Measurements from ENCODE around the gene TMCC2. TPM values are rescaled to one million over a fixed set of nuclear protein-coding genes. Genes with fewer than 3 reads are reported as not detected.

Gene TMCC2
- total and polyA plus RNA-seq, 2 of the 8 experiments (the other 6 are each of a cell fraction or from before 2014, with no cell fraction given): 6.7 to 6.8 TPM

GRCh38 chr1:205244384-205244783, 16.6 kb downstream of the TMCC2 start:
- Histone ChIP-seq H3K18ac (ENCODE audit: extremely low read depth, low read length) (no peak overlapping the region), H3K9me3 (ENCODE audit: insufficient read depth in 2 of 2, low read depth in 1 of 2, low read length in 1 of 2) (no peaks in the 10 kb centered on the region), H3K4me1 (replicated peaks in 1 of 4; ENCODE audit: control insufficient read depth in 3 of 4, insufficient read depth in 4 of 4, low read length in 3 of 4) (peaks cover 0 to 4% (median 0%) of the 10 kb centered on the region in 4 experiments; a peak in 4 of 7 replicates), H2AK5ac (ENCODE audit: low read depth, low read length) (no peak overlapping the region), H3K4ac (replicated peaks; ENCODE audit: insufficient read length, low read depth, low read length) (no peak overlapping the region), H2BK120ac (replicated peaks; ENCODE audit: low read depth, low read length) (no peak overlapping the region), H3K9ac (replicated peaks in 1 of 4; ENCODE audit: extremely low read depth in 1 of 4, low read depth in 3 of 4, low read length in 3 of 4) (no peak overlapping the region), H3K14ac (ENCODE audit: insufficient read length) (no peak overlapping the region), H2BK12ac (ENCODE audit: low read depth, low read length) (no peak overlapping the region), H4K91ac (replicated peaks; ENCODE audit: insufficient read length, low read length) (no peak overlapping the region), H2BK20ac (ENCODE audit: low read length) (no peak overlapping the region), H2BK15ac (ENCODE audit: low read length) (no peak overlapping the region), H2AFZ (ENCODE audit: low read length) (no peak overlapping the region), H3K23ac (ENCODE audit: insufficient read length) (no peak overlapping the region), H3K27me3 (replicated peaks in 1 of 4; ENCODE audit: control insufficient read depth in 3 of 4, extremely low read depth in 1 of 4, insufficient read depth in 3 of 4, low read length in 3 of 4) (no peaks in the 10 kb centered on the region), H3K27ac (ENCODE audit: low read depth, low read length) (no peak overlapping the region), H2BK5ac (ENCODE audit: low read depth, low read length) (no peak overlapping the region), H3K23me2 (ENCODE audit: low read depth, low read length) (no peaks in the 10 kb centered on the region), H4K8ac (ENCODE audit: extremely low read depth, insufficient read depth, low read length) (no peak overlapping the region), H3K4me2 (ENCODE audit: insufficient read depth in 1 of 2, low read depth in 2 of 2, low read length in 2 of 2) (no peak overlapping the region), H3K56ac (replicated peaks; ENCODE audit: insufficient read length, low read depth, low read length) (no peak overlapping the region), H4K20me1 (replicated peaks in 1 of 2; ENCODE audit: control insufficient read depth in 1 of 2, insufficient read depth in 2 of 2, low read length in 2 of 2) (peaks cover 0 to 1% of the 10 kb centered on the region in 2 experiments), H3K79me1 (ENCODE audit: low read depth, low read length) (no peaks in the 10 kb centered on the region; the same call in 1 of the 2 replicates), H3K4me3 (ENCODE audit: extremely low read depth in 1 of 4, insufficient read depth in 2 of 4, low read depth in 3 of 4, low read length in 4 of 4) (no peak overlapping the region), H3K79me2 (ENCODE audit: control insufficient read depth in 1 of 2, insufficient read depth in 2 of 2, low read length in 2 of 2) (no peaks in the 10 kb centered on the region), H4K5ac (ENCODE audit: insufficient read length, low read depth, low read length) (no peak overlapping the region), H3K36me3 (ENCODE audit: control insufficient read depth in 2 of 4, insufficient read depth in 4 of 4, low read length in 3 of 4) (peaks cover 0 to 5% (median 2%) of the 10 kb centered on the region in 4 experiments; a peak in 3 of 8 replicates)
- POLR2A ChIA-PET (ENCODE audit: partially characterized antibody): interaction anchor here (1.3 to 4.2 kb wide), 3 partner anchors 7 to 54 kb away, joined by 3 to 11 read pairs (median 5); partner anchors contain the start of gene TMCC2
- CTCF ChIA-PET (ENCODE audit: partially characterized antibody): interaction anchor here (0.6 to 40.8 kb wide), 4 partner anchors 1 to 437 kb away, joined by 3 to 1035 read pairs (median 519); partner anchors contain the start of gene TMCC2
- DNase-seq (ENCODE audit: low read depth in 1 of 2, low spot score in 2 of 2): no peak
- FAIRE-seq: no peak
- 84% methylated on average over 4 of the region's 4 CpGs; no CpG with 5 or more reads in 1 of the 2 experiments for WGBS, 2 experiments (ENCODE audit: extremely low coverage in 1 of 2, insufficient coverage in 1 of 2, insufficient read length in 1 of 2, insufficient replicate concordance in 2 of 2, low coverage in 1 of 2, low lambda C conversion rate in 2 of 2, missing lambda C conversion rate in 1 of 2)
- no peak for TF ChIP-seq NANOG (IDR thresholded peaks at IDR 0.05; ENCODE audit: insufficient read depth, low read depth, low read length, poor library complexity, severe bottlenecking)
- no peak for TF ChIP-seq TBP (IDR thresholded peaks at IDR 0.05; ENCODE audit: low read depth, low read length)
- TF ChIP-seq BACH1 (IDR thresholded peaks at IDR 0.05; ENCODE audit: low read length): no peak
- no peak for TF ChIP-seq TAF7 (optimal IDR thresholded peaks at IDR 0.05; ENCODE audit: borderline replicate concordance, low read depth, low read length)
- no peak for TF ChIP-seq CEBPB (IDR thresholded peaks at IDR 0.05; ENCODE audit: low read depth, low read length)
- TF ChIP-seq HDAC6 (IDR thresholded peaks at IDR 0.05; ENCODE audit: low read depth, low read length): no peak
- TF ChIP-seq PHF8 (conservative IDR thresholded peaks at IDR 0.05; ENCODE audit: low read depth, low read length): no peak
- TF ChIP-seq BRCA1 (IDR thresholded peaks at IDR 0.05; ENCODE audit: low read depth, low read length): no peak
- TF ChIP-seq CHD2 (IDR thresholded peaks at IDR 0.05; ENCODE audit: low read length): no peak
- TF ChIP-seq SAP30 (IDR thresholded peaks at IDR 0.05; ENCODE audit: insufficient read depth, insufficient replicate concordance, low read length): no peak
- TF ChIP-seq EGR1 (IDR thresholded peaks at IDR 0.05; ENCODE audit: borderline replicate concordance, low read depth, low read length): no peak
- no peak for TF ChIP-seq POLR2AphosphoS5 (IDR thresholded peaks at IDR 0.05; ENCODE audit: low read depth, low read length)
- TF ChIP-seq SIN3A (conservative IDR thresholded peaks at IDR 0.05 in 1 of 2, IDR thresholded peaks at IDR 0.05 in 1 of 2; ENCODE audit: low read depth in 1 of 2, low read length in 2 of 2): no peak
- no peak for TF ChIP-seq KDM1A (IDR thresholded peaks at IDR 0.05; ENCODE audit: borderline replicate concordance, low read length)

All from H1 (cell line).